Measurements from ENCODE around the gene LRCH2.

DNA sequence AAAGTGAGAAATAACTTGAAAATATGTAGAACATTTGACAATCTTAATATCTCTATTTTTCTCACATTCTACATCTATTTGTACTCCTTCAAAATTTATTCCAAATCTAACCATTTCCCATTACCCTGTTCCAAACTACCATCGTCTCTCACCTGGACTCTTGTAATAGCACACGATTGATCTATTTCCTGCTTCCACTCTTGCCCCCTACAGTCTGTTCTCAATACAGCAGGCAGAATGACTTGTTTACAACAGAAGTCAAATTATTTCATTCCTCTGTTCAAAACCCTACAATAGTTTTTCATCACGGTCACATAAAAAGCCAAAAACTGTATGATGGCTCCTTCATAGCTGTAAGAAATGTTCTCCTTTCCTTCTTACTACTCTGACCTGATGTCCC is 34.5 kb upstream of the LRCH2 start:
- TF ChIP-seq GATA2 (IDR thresholded peaks at IDR 0.05; ENCODE audit: low read depth, low read length): no peak
- TF ChIP-seq GATA3 (IDR thresholded peaks at IDR 0.05; ENCODE audit: low read depth, low read length): no peak

Measured in SH-SY5Y (cell line).